ENCODE measurements around the gene ENDOG.
"Not testable (repeated sequence)": the region's sequence is repeated elsewhere in the genome, so short reads cannot be mapped to it uniquely, and the experiment has no call there.

ENDOG gene

GRCh38 chr9:128829477-128830251 lies 11.4 kb downstream of the ENDOG start, which contains the start of gene SPOUT1:
Gene SPOUT1, minus strand, starts transcription at chr9:128829794. Its CDS starts 14 bp downstream, at chr9:128829780.
- peak; percentile 91 for DNase-seq

GRCh38 chr9:128833696-128834095 lies 15.4 kb downstream of the ENDOG start:
- no peak for DNase-seq

- no peak for DNase-seq
These were observed 17.2 kb downstream of the ENDOG start for GRCh38 chr9:128835246-128836210.

GRCh38 chr9:128836509-128837145 lies 18.3 kb downstream of the ENDOG start:
- no peak for DNase-seq

GRCh38 chr9:128838338-128838737 lies 20.0 kb downstream of the ENDOG start:
- no peak for DNase-seq

- no peak for DNase-seq
These were observed 22.2 kb downstream of the ENDOG start for GRCh38 chr9:128840524-128840923.

- no peak for DNase-seq
These were observed 23.6 kb downstream of the ENDOG start for GRCh38 chr9:128841694-128842492.

- not testable (repeated sequence) for DNase-seq
These were observed 24.9 kb downstream of the ENDOG start for GRCh38 chr9:128843171-128843570.

GRCh38 chr9:128845186-128845931 lies 27.1 kb downstream of the ENDOG start:
- DNase-seq, result no peak

- no peak for DNase-seq
These were observed 28.4 kb downstream of the ENDOG start for GRCh38 chr9:128846680-128847030.

- no peak for DNase-seq
These were observed 29.5 kb downstream of the ENDOG start for GRCh38 chr9:128847803-128848202.

GRCh38 chr9:128851024-128851423 lies 32.7 kb downstream of the ENDOG start:
- not testable (repeated sequence) for DNase-seq

- DNase-seq, result peak; percentile 23
These were observed 33.7 kb downstream of the ENDOG start for GRCh38 chr9:128851779-128852600.

GRCh38 chr9:128852646-128853045 lies 34.3 kb downstream of the ENDOG start:
- DNase-seq, result not testable (repeated sequence)

GRCh38 chr9:128854454-128854853 lies 36.2 kb downstream of the ENDOG start:
- not testable (repeated sequence) for DNase-seq

GRCh38 chr9:128858476-128858875 lies 40.2 kb downstream of the ENDOG start:
- DNase-seq, result not testable (repeated sequence)

- no peak for DNase-seq
These were observed 42.6 kb downstream of the ENDOG start for GRCh38 chr9:128860937-128861336.

GRCh38 chr9:128861501-128861900 lies 43.2 kb downstream of the ENDOG start:
- DNase-seq, result no peak

- DNase-seq, result no peak
These were observed 44.1 kb downstream of the ENDOG start for GRCh38 chr9:128862401-128862851.

- peak; percentile 47 for DNase-seq
These were observed 45.3 kb downstream of the ENDOG start for GRCh38 chr9:128863647-128864046.

Data from fibroblast of skin of right biceps (primary cell).